HEK293 (cell line): ENCODE data around the gene HGS.
A peak's percentile ranks its signal among the peaks of the same experiment; 100 is the strongest.

ENCODE experiments used
- KLF16 ChIP-seq: fragments of 450-650 bp; formaldehyde crosslinking; IDR thresholded peaks from 2 replicates; pipeline ENCODE4 v1.5.1; 2017; ENCODE audit warnings: missing biosample characterization, missing genetic modification characterization
- SP2 ChIP-seq: fragments of 450-650 bp; formaldehyde crosslinking; IDR thresholded peaks from 2 replicates; pipeline ENCODE4 v1.5.1; 2016; ENCODE audit warnings: missing biosample characterization, missing genetic modification characterization
- SP3 ChIP-seq: fragments of 450-650 bp; formaldehyde crosslinking; IDR thresholded peaks from 2 replicates; pipeline ENCODE4 v1.5.1; 2016; ENCODE audit warnings: missing biosample characterization, missing genetic modification characterization
- ZBTB20 ChIP-seq: fragments of 450-650 bp; formaldehyde crosslinking; IDR thresholded peaks from 2 replicates; pipeline ENCODE4 v1.5.1; 2016; ENCODE audit warnings: missing biosample characterization, missing genetic modification characterization
- ZEB2 ChIP-seq: fragments of 450-650 bp; formaldehyde crosslinking; IDR thresholded peaks from 2 replicates; pipeline ENCODE4 v1.5.1; 2016; ENCODE audit warnings: missing biosample characterization, missing genetic modification characterization
- ZFHX2 ChIP-seq: fragments of 450-650 bp; formaldehyde crosslinking; conservative IDR thresholded peaks from 2 replicates; pipeline ENCODE4 v1.5.1; 2016; ENCODE audit warnings: missing biosample characterization, missing genetic modification characterization
- ZFP37 ChIP-seq: fragments of 450-650 bp; formaldehyde crosslinking; IDR thresholded peaks from 2 replicates; pipeline ENCODE4 v1.5.1; 2016; ENCODE audit warnings: missing biosample characterization, missing genetic modification characterization
- ZNF19 ChIP-seq: fragments of 450-650 bp; formaldehyde crosslinking; IDR thresholded peaks from 2 replicates; pipeline ENCODE4; 2016; ENCODE audit warnings: missing biosample characterization, missing genetic modification characterization, low read depth
- ZNF24 ChIP-seq: fragments of 450-650 bp; formaldehyde crosslinking; IDR thresholded peaks from 2 replicates; pipeline ENCODE4 v1.5.1; 2016; ENCODE audit warnings: missing biosample characterization, missing genetic modification characterization
- ZNF324 ChIP-seq: fragments of 450-650 bp; formaldehyde crosslinking; IDR thresholded peaks from 2 replicates; pipeline ENCODE4 v1.5.1; 2016; ENCODE audit warnings: missing biosample characterization, missing genetic modification characterization
- ZNF335 ChIP-seq: fragments of 450-650 bp; formaldehyde crosslinking; conservative IDR thresholded peaks from 2 replicates; pipeline ENCODE4 v1.5.1; 2016; ENCODE audit warnings: missing biosample characterization, missing genetic modification characterization
- ZNF548 ChIP-seq: fragments of 450-650 bp; formaldehyde crosslinking; IDR thresholded peaks from 2 replicates; pipeline ENCODE4 v1.5.1; 2016; ENCODE audit warnings: missing biosample characterization, missing genetic modification characterization
- ZNF561 ChIP-seq: fragments of 450-650 bp; IDR thresholded peaks from 2 replicates; pipeline ENCODE4 v1.5.1; 2018; ENCODE audit warnings: missing biosample characterization, missing genetic modification characterization, borderline replicate concordance
- ZNF610 ChIP-seq: fragments of 450-650 bp; formaldehyde crosslinking; IDR thresholded peaks from 2 replicates; pipeline ENCODE4 v1.5.1; 2016; ENCODE audit warnings: missing biosample characterization, missing genetic modification characterization, borderline replicate concordance
- ZNF629 ChIP-seq: fragments of 450-650 bp; formaldehyde crosslinking; IDR thresholded peaks from 2 replicates; pipeline ENCODE4 v1.5.1; 2017; ENCODE audit warnings: missing biosample characterization, missing genetic modification characterization
- ZNF701 ChIP-seq: fragments of 450-650 bp; formaldehyde crosslinking; IDR thresholded peaks from 2 replicates; pipeline ENCODE4 v1.5.1; 2016; ENCODE audit warnings: missing biosample characterization, missing genetic modification characterization
- ZNF747 ChIP-seq: fragments of 450-650 bp; formaldehyde crosslinking; IDR thresholded peaks from 2 replicates; pipeline ENCODE4 v1.5.1; 2016; ENCODE audit warnings: missing biosample characterization, missing genetic modification characterization
- ZNF777 ChIP-seq: fragments of 450-650 bp; formaldehyde crosslinking; IDR thresholded peaks from 2 replicates; pipeline ENCODE4 v1.5.1; 2017; ENCODE audit warnings: missing biosample characterization, missing genetic modification characterization, borderline replicate concordance
- ZNF791 ChIP-seq: fragments of 450-650 bp; formaldehyde crosslinking; IDR thresholded peaks from 2 replicates; pipeline ENCODE4 v1.5.1; 2016; ENCODE audit warnings: missing biosample characterization, missing genetic modification characterization
- ZNF792 ChIP-seq: fragments of 450-650 bp; formaldehyde crosslinking; IDR thresholded peaks from 2 replicates; pipeline ENCODE4 v1.5.1; 2016; ENCODE audit warnings: missing biosample characterization, missing genetic modification characterization
- ZXDB ChIP-seq: fragments of 450-650 bp; formaldehyde crosslinking; IDR thresholded peaks from 2 replicates; pipeline ENCODE4 v1.5.1; 2016; ENCODE audit warnings: missing biosample characterization, missing genetic modification characterization
- TF ChIP-seq, protein P1 (sequence below): fragments of 450-650 bp; formaldehyde crosslinking; IDR thresholded peaks from 2 replicates; pipeline ENCODE4 v1.5.1; 2016; ENCODE audit warnings: missing biosample characterization, missing genetic modification characterization
- TF ChIP-seq, protein P2 (sequence below): fragments of 450-650 bp; formaldehyde crosslinking; IDR thresholded peaks from 2 replicates; pipeline ENCODE4 v1.5.1; 2016; ENCODE audit warnings: missing biosample characterization, missing genetic modification characterization
- TF ChIP-seq, protein P3 (sequence below): fragments of 450-650 bp; formaldehyde crosslinking; IDR thresholded peaks from 2 replicates; pipeline ENCODE4 v1.5.1; 2016; ENCODE audit warnings: missing biosample characterization, missing genetic modification characterization
- TF ChIP-seq, protein P4 (sequence below): fragments of 450-650 bp; formaldehyde crosslinking; IDR thresholded peaks from 2 replicates; pipeline ENCODE4 v1.5.1; 2016; ENCODE audit warnings: missing biosample characterization, missing genetic modification characterization
- TF ChIP-seq, protein P5 (sequence below): fragments of 450-650 bp; formaldehyde crosslinking; IDR thresholded peaks from 2 replicates; pipeline ENCODE4 v1.5.1; 2016; ENCODE audit warnings: missing biosample characterization, missing genetic modification characterization
- TF ChIP-seq, protein P6 (sequence below): fragments of 450-650 bp; formaldehyde crosslinking; IDR thresholded peaks from 2 replicates; pipeline ENCODE4 v1.5.1; 2017; ENCODE audit warnings: missing biosample characterization, missing genetic modification characterization
- TF ChIP-seq, protein P7 (sequence below): fragments of 450-650 bp; formaldehyde crosslinking; IDR thresholded peaks from 2 replicates; pipeline ENCODE4 v1.5.1; 2017; ENCODE audit warnings: missing biosample characterization, missing genetic modification characterization

HGS gene

DNA sequence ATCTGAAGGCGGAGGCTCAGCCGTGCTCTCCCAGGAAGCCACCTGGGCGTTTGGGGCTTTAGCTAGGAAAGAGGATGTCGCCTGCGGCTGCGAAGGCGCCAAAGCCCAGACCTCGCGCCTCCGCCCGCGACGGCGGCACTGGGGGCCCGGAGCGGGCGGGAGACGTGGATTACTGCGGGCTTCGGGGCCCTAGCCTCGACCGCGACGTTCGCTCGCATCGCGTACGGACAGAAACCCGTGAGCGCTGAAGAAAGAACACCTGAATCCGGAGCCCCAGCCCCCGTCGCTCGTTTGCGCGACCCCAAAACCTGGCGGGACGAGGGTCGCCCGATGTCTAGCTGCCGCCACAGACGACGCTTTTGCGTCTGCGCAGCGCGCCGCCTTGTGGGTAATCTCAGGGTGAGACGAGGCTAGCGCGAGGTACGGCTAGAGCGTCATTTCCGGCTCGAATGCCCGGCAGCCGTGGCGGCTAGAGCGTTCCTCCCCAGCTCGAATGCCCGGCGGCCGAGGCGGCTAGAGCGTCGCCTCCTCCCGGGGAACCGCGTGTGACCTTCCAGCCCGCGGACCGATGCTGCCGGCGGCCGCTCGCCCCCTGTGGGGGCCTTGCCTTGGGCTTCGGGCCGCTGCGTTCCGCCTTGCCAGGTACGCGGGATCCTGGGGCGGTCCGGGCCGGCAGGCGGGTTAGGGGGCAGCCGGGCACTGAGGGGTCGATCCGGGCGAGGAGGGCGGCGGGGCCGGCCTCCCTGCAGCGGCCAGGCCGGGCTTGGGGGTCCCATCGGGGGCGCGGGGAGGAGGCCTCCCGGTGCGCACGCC is 19.3 kb downstream of the HGS start, which contains the start of gene MRPL12 (continued):
- TF ChIP-seq, protein P1, sequence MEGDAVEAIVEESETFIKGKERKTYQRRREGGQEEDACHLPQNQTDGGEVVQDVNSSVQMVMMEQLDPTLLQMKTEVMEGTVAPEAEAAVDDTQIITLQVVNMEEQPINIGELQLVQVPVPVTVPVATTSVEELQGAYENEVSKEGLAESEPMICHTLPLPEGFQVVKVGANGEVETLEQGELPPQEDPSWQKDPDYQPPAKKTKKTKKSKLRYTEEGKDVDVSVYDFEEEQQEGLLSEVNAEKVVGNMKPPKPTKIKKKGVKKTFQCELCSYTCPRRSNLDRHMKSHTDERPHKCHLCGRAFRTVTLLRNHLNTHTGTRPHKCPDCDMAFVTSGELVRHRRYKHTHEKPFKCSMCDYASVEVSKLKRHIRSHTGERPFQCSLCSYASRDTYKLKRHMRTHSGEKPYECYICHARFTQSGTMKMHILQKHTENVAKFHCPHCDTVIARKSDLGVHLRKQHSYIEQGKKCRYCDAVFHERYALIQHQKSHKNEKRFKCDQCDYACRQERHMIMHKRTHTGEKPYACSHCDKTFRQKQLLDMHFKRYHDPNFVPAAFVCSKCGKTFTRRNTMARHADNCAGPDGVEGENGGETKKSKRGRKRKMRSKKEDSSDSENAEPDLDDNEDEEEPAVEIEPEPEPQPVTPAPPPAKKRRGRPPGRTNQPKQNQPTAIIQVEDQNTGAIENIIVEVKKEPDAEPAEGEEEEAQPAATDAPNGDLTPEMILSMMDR (tag by site-specific recombination), result peak; percentile 77
- TF ChIP-seq ZFP37 (tag by site-specific recombination), result 0 out of 2 replicates have a peak, but pooled peaks have one; percentile 20
- no peak for TF ChIP-seq ZNF791
- peak; percentile 91 for TF ChIP-seq ZNF324 (tag by site-specific recombination)
- 0 out of 2 replicates have a peak, but pooled peaks have one; percentile 37 for TF ChIP-seq ZNF777 (tag by site-specific recombination)
- TF ChIP-seq SP3 (tag by site-specific recombination), result peak; percentile 77
- peak; percentile 41; the same call in 1 of the 2 replicates for TF ChIP-seq ZNF561 (tag by site-specific recombination)
- peak; percentile 94 for TF ChIP-seq ZNF335
- TF ChIP-seq, protein P2, sequence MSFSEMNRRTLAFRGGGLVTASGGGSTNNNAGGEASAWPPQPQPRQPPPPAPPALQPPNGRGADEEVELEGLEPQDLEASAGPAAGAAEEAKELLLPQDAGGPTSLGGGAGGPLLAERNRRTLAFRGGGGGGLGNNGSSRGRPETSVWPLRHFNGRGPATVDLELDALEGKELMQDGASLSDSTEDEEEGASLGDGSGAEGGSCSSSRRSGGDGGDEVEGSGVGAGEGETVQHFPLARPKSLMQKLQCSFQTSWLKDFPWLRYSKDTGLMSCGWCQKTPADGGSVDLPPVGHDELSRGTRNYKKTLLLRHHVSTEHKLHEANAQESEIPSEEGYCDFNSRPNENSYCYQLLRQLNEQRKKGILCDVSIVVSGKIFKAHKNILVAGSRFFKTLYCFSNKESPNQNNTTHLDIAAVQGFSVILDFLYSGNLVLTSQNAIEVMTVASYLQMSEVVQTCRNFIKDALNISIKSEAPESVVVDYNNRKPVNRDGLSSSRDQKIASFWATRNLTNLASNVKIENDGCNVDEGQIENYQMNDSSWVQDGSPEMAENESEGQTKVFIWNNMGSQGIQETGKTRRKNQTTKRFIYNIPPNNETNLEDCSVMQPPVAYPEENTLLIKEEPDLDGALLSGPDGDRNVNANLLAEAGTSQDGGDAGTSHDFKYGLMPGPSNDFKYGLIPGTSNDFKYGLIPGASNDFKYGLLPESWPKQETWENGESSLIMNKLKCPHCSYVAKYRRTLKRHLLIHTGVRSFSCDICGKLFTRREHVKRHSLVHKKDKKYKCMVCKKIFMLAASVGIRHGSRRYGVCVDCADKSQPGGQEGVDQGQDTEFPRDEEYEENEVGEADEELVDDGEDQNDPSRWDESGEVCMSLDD, result no peak; the same call in 1 of the 2 replicates
- TF ChIP-seq ZNF19 (tag by site-specific recombination), result no peak
- TF ChIP-seq ZEB2 (tag by site-specific recombination), result peak; percentile 83
- TF ChIP-seq ZXDB (tag by site-specific recombination), result peak; percentile 66; the same call in 1 of the 2 replicates
- TF ChIP-seq ZNF24 (tag by site-specific recombination), result 0 out of 2 replicates have a peak, but pooled peaks have one; percentile 46
- peak; percentile 50; the same call in 1 of the 2 replicates for TF ChIP-seq ZNF548
- TF ChIP-seq, protein P3, sequence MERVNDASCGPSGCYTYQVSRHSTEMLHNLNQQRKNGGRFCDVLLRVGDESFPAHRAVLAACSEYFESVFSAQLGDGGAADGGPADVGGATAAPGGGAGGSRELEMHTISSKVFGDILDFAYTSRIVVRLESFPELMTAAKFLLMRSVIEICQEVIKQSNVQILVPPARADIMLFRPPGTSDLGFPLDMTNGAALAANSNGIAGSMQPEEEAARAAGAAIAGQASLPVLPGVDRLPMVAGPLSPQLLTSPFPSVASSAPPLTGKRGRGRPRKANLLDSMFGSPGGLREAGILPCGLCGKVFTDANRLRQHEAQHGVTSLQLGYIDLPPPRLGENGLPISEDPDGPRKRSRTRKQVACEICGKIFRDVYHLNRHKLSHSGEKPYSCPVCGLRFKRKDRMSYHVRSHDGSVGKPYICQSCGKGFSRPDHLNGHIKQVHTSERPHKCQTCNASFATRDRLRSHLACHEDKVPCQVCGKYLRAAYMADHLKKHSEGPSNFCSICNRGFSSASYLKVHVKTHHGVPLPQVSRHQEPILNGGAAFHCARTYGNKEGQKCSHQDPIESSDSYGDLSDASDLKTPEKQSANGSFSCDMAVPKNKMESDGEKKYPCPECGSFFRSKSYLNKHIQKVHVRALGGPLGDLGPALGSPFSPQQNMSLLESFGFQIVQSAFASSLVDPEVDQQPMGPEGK (tag by site-specific recombination), result peak; percentile 74
- no peak for TF ChIP-seq ZNF701 (tag by site-specific recombination)
- no peak for TF ChIP-seq ZNF792 (tag by site-specific recombination)
- TF ChIP-seq, protein P4, sequence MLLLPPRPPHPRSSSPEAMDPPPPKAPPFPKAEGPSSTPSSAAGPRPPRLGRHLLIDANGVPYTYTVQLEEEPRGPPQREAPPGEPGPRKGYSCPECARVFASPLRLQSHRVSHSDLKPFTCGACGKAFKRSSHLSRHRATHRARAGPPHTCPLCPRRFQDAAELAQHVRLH (tag by site-specific recombination), result 0 out of 2 replicates have a peak, but pooled peaks have one; percentile 38
- TF ChIP-seq, protein P5, sequence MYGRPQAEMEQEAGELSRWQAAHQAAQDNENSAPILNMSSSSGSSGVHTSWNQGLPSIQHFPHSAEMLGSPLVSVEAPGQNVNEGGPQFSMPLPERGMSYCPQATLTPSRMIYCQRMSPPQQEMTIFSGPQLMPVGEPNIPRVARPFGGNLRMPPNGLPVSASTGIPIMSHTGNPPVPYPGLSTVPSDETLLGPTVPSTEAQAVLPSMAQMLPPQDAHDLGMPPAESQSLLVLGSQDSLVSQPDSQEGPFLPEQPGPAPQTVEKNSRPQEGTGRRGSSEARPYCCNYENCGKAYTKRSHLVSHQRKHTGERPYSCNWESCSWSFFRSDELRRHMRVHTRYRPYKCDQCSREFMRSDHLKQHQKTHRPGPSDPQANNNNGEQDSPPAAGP (tag by site-specific recombination), result peak; percentile 64
- peak; percentile 17; the same call in 1 of the 2 replicates for TF ChIP-seq ZFHX2 (tag by site-specific recombination)
- TF ChIP-seq KLF16, result peak; percentile 79
- TF ChIP-seq, protein P6, sequence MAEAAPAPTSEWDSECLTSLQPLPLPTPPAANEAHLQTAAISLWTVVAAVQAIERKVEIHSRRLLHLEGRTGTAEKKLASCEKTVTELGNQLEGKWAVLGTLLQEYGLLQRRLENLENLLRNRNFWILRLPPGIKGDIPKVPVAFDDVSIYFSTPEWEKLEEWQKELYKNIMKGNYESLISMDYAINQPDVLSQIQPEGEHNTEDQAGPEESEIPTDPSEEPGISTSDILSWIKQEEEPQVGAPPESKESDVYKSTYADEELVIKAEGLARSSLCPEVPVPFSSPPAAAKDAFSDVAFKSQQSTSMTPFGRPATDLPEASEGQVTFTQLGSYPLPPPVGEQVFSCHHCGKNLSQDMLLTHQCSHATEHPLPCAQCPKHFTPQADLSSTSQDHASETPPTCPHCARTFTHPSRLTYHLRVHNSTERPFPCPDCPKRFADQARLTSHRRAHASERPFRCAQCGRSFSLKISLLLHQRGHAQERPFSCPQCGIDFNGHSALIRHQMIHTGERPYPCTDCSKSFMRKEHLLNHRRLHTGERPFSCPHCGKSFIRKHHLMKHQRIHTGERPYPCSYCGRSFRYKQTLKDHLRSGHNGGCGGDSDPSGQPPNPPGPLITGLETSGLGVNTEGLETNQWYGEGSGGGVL (tag by site-specific recombination), result peak; percentile 17; the same call in 1 of the 2 replicates
- TF ChIP-seq ZBTB20, result peak; percentile 45; the same call in 1 of the 2 replicates
- TF ChIP-seq, protein P7, sequence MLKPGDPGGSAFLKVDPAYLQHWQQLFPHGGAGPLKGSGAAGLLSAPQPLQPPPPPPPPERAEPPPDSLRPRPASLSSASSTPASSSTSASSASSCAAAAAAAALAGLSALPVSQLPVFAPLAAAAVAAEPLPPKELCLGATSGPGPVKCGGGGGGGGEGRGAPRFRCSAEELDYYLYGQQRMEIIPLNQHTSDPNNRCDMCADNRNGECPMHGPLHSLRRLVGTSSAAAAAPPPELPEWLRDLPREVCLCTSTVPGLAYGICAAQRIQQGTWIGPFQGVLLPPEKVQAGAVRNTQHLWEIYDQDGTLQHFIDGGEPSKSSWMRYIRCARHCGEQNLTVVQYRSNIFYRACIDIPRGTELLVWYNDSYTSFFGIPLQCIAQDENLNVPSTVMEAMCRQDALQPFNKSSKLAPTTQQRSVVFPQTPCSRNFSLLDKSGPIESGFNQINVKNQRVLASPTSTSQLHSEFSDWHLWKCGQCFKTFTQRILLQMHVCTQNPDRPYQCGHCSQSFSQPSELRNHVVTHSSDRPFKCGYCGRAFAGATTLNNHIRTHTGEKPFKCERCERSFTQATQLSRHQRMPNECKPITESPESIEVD (tag by site-specific recombination), result no peak
- peak; percentile 38; the same call in 1 of the 2 replicates for TF ChIP-seq ZNF610 (tag by site-specific recombination)
- peak; percentile 80 for TF ChIP-seq SP2
- no peak for TF ChIP-seq ZNF747 (tag by site-specific recombination)
- peak; percentile 84 for TF ChIP-seq ZNF629
